Measurements from ENCODE around the gene IQCE.
"Not testable (repeated sequence)": the region's sequence is repeated elsewhere in the genome, so short reads cannot be mapped to it uniquely, and the experiment has no call there.

The IQCE gene

DNA sequence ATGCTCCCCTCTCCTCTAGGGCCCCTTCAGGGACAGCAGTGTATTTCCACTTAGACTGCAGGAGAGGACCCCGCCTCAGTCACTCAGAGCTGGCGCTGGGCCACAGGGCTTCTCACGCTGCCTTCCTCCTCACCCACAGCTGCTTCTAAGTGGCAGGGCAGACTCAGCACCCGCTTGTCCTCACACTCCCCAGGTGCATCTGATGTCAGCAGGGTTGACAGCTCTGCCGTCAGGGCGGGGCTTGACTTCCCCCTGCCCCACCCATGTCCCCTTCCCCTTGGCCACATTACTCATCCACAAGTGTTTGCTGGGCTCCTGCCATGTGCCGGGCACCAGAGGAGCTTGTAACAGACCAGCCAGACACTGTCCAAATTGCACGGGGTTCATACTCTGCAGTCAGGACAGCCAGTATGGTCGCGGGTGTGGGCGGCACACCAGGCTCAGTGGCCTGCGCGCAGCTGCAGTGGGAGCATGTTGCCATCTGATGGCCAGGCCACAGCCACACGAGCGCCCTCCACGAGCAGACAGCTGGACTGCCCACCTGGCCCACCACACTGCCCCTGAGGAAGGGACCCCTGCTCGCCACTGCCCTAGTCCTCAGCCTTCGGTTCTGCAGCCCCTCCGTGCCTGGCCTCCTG, 43.7 kb downstream of the IQCE start:
- no peak for DNase-seq

DNA sequence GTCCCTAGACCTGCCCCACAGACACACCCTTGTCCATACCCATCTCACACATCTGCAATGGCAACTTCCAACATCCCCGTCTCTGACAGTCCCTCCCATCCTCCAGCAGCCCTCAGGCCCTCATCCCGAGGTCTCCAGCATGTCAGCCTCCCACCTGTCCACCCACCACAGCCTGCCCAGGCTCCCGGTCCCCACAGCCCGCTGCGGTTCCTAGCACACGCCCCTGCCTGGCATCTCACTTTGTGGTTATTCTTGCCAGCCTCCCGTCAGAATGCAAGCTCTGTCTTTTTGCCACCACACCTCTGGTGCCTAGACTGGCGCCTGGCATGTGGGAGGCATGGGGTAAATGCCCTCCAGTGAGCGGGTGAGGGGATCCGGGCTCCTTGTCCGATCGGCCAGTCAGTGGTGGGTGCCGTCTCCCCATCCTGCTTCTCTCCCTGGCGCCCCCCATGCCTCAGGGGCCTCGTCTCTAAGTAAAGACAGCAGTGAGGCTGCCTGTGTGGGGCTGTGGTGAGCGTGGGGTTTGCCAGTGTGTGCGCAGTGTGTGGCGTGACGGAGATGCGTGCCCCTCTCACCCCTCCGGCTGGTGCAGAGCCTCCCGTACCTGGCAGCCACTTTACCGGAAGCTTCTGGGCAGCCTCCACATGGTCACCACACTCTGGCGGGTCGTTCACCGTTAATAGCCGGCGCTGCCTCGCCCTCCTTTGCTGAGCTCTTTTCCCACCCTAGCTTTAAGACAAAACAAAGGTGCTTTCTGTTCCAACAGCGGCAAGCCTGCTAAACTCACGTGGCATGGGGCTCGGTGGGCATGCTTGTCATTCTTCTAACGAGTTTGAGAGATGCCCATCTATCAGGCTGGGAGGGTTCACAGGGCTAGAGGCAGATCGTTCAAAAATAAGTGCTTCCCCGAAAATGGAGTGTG, 44.5 kb downstream of the IQCE start:
- no peak for DNase-seq

DNA sequence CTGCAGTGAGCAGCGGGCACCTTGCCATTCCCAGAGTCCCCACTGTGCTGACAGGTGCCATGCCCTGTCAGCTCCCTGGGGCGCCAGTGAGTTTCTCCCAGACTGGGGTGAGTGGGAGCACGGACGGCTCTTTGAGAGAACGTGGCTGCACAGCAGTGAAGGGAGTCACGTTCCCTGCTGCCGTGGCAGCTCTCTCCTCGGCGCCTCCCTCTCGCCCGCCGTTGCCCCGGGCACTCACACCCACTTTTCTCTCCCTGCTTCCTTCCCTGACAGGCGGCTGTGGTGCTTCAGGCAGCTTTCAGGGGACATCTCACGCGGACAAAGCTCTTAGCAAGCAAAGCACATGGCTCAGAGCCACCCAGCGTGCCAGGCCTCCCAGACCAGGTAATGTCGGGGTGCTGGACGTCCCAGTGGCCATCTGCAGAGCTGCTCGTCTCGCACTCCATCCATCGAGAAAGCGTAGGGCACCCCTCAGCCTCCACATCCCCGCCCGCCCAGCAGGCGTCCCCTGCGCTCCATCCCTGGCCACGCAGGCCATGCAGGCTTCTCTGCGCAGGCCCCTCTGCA, 45.9 kb downstream of the IQCE start:
- DNase-seq = no peak

DNA sequence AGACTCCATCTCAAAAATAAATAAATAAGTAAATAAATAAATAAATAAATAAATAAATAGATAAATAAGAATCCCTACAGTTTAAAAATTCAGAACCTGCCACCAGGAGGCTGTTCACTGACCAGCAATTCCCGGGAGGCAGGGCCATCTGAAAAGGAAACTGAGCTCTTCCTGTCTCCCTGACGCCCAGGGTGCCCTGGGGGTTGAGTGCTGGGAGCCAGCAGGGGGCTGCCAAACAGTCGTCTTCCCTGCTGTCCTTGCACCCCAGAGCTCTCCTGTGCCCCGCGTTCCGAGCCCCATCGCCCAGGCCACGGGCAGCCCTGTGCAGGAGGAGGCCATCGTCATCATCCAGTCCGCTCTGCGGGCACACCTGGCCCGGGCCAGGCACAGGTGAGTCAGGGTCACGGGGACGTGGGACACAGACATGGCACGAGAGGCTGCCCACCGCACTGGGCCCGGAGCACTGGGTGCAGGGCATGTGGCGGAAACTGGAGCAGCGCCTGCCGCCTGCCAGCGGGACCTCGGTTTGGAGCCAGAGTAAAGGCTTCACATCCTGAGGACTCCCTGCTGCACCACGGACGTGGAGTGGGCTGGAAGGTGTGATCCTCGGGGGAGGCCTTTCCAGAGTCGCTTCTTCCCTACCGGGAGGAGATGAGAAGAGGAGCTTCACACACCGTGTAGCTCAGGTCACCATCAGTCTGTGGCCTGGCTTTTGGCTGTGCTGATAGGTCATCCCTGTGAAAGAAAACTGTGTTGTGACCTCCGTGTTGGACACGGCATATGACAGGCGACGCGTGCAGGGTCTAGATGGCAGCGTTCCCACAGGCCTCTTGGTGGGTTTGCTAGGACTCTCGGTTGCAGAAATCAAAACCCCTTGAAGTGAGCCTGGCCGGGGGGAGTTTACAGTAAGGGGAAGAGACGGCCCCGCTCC, 47.1 kb downstream of the IQCE start:
- no peak for DNase-seq

DNA sequence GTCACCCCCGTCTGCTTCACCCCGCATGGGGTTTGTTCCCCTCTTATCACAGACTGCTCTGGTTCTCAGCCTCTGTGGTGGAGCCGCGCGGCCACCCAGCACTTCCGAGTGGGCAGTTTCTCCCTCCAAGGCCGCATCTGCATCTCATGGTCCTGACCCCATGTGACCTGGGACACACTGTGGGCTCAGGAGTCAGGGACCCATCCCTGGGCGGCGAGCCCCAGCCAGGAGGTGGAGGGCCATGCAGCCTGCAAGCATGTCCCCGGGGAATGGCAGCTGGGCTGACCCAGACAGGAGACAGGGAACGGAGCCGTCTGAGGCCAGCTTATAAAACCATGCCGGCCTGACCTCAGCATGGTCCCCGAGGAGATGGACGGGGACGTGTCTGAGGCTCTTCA, 47.8 kb downstream of the IQCE start:
- DNase-seq = no peak

DNA sequence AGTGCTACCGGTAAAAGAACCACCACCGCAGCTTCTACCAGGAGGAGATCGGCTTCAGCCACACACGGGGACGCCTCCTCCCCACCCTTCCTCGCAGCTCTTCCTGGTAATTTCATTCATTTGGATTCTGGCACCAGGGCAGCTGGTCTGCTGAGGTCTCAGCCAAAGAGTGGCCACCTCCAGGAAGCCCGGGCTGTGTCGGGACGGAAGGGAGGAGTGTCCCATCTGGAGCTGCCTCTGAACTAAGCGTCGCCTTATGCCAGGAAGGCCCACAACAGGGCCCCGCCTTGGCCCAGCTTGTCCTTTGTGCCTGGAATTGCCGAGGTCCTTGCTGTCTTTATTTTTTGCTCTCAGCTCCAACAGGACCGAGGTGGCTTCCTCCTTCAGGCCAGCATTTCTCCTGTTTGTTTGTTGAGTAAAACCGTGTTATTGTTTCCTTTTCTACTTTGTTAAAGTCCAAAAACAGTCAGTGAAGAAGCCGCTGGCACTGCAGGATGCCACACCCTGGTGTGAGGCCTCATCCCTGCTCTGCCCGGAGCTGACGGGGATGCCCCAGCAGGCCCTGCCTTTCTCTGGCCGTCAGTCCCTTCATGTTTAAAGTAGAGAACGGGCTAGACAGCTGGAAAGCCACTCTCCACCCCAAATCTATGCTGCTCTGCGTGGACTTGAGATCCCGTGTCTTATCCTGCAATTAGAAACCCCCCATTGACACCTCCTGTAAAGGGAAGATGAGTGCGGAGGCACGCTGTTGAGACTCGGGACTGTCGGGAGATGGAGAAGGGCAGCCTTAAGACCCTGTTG, 48.5 kb downstream of the IQCE start:
- no peak for DNase-seq

DNA sequence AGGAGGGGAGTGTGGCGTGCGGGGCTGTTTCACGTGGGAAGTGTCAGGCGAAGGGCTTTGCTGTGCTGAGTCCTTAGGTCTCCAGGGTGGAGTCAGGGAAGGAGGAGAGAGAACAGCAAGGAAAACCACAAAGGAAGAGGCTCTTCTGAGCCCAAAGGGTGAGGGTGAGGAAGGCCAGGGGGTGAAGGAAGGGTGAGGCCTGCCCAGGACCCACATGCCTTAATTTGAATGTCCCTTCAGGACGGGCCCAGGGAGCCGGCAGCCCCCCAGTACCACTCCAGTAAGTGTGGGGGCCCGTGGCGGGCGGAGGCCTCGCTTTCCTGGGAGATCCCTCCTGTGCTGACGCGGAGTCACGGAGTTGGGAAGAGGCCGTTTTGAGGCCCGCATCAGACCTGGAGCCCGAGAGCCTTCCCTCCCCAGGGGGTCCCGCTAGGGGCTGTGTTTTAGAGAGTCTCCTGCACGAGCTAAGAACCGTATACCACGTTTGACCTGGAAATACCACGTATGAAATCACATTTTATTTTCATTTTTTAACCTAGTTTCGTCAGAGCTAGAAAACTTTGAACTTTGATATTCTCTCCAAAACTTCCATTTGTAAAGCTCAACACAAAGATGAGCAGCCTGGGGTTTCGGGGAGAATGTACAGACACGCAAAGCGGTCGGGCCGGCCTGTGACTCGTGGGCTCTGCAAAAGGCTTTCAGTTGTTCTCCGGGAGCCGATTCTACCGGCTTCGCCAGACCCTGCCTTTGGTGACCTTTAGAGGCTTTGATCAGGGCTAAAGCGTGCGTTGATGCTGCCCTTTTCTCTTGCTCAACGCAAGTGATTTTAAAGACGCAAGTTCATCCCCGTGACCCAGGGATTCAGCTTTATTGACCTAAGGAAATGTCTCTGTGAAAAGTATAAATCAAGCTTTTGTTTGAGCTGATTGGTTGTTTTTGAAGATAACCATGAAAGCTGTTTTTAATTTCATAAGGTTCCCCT, 49.4 kb downstream of the IQCE start:
- DNase-seq = no peak

- DNase-seq = peak; percentile 45
These were observed 50.2 kb downstream of the IQCE start for GRCh38 chr7:2608921-2609411.

- not testable (repeated sequence) for DNase-seq
These were observed 50.9 kb downstream of the IQCE start for GRCh38 chr7:2609646-2610045.

DNA sequence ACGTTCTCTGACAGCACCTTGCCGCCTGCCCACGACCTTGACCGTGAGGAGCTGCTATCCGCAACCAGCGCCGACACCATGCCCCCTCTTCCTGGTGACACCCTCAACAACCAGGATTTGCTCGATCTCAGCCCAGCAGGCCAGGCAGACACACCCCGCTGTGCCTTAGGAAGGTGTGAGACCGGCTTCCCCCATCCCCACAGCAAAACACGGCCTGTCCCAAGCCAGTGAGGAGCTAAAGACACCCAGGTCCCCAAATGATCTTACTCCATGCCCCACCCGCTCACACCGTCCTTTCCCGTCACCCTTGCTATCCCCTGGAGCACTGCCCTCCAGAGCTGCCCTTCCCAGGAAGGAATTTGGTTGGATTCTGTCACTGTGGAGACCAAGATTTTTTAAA, 51.7 kb downstream of the IQCE start:
- DNase-seq = no peak

GRCh38 chr7:2610898-2611297, 52.1 kb downstream of the IQCE start:
- no peak for DNase-seq

DNA sequence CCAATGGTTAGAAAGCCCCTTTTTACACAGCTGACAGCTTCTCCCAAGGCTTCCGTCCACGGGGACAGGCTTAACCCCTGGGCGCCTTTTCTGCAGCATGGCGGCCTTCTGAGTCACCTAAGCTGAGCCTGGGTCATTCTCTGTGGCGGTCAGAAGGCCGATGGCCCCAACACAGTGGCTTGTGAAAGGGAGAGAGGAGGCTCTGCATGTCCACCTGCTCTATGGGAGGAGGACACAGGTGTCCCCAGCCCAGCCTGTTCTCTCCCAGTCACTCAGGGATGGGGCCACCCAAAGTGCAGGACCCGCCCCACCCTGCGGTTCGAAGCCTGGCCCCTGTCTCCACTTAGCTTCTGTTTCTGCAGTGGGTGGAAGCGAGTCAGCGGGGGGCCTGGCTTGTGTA, 52.6 kb downstream of the IQCE start:
- DNase-seq = no peak

- no peak for DNase-seq
These were observed 53.1 kb downstream of the IQCE start for GRCh38 chr7:2611922-2612321.

DNA sequence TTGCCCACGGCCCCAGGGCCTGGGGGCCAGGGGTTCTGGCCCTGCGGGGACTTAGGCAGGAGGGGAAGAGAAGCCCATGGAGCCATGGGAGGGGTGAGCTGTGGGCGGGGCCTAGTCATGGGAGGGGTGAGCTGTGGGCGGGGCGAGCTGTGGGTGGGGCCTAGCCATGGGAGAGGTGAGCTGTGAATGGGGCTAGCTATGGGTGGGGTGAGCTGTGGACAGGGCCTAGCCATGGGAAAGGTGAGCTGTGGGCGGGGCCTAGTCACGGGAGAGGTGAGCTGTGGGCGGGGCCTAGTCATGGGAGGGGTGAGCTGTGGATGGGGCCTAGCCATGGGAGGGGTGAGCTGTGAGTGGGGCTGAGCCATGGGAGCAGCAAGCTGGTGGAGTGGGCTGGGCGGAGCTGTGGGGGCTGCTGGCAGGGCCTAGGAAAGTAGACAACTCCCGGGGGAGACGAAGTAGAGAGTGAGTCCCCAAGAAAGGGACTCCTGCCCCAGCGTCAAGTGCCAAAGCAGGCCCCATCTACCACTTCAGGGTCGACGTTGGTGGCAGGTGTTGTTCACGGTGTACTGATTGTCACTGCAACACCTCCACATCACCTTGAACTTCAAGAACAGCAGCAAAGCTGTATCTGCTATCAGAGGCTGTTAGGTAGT, 53.8 kb downstream of the IQCE start:
- no peak for DNase-seq

DNA sequence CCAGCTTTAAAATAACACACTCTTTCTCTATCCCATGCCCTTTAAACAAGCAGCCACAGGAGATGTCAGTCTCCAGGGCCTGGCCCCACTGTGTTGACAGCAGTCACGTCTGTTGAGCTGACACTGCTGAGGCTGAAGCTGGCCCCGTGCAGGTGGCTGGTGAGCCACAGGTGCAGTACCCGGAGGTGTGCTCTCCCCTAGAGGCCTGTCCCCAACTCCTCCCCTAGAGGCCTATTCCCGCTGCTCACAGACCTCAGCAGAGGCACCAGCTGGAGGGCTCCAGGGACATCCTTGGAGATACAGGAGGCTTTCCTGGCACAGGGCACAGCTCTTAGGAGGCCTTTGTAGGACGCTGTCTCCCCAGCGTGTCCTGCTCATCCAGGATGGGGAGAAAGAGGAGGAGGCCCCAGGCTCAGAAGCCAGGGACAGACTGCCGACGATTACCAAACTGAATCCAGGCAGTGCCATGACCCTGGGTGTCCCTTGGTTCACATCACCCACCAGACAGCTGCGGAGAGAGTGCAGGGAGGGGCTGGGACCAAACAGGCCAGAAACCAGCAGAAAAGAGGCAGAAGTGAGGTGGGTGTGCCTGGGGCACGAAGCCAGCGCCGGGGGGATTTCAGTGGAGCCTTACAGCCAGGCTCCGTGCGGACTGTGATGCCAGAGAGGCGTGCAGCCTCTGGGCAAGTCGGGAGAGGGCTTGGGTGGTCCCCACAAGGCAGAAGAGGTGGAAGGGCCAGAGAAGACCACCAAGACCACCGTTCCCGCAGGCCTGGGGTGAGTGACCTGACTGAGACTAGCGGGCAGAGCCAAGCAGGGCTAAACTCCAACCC, 54.5 kb downstream of the IQCE start:
- DNase-seq = no peak

DNA sequence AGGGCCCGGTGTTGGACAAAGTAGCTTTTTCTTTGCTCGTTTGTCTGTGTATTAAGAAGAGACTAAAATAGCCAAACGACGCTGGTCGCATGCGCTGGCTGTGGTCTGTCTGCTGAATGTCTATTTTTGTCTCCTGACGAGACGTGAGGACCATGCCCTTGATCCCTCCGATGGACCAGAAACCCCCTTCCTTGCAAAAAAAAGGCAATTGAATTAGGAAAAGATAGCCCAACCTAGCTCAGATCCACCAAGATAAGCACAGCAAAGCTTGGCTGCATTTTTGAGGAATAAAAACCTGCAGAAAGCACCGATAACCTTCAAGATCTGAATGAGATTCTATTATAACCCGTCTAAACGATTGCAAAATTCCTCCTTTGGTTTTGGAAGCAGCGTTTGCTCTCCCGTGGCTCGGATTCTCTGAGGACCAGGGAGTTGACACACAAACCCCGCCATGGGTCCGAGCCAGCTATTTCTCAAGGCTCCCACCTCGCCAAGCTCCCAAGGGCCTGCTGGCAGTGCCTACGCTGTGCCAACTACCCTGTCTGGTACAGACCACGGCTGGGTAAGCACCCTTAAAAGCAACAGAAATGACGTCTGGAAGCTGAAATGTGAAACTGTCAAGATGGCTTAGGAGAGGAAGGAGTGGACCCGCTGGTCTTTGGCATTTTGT, 55.3 kb downstream of the IQCE start:
- DNase-seq = no peak

GRCh38 chr7:2614631-2615330, 56.0 kb downstream of the IQCE start:
- DNase-seq = no peak

All from fibroblast of skin of abdomen (primary cell).